Keratinocyte (primary cell): ENCODE data around the gene ATPAF1. TPM values are rescaled to one million over a fixed set of nuclear protein-coding genes. Genes with fewer than 3 reads are reported as not detected.

Source experiments
- DNase-seq: peaks from one replicate; pipeline ENCODE4 v3.0.0-alpha.2; 2011; ENCODE audit warnings: low read depth, missing footprints, low spot score
- FAIRE-seq: peaks from 2 replicates; lab custom pipeline; 2011; peaks lifted over from hg19 to GRCh38; lab: Jason Lieb, UNC
- H2AFZ ChIP-seq: 2 replicates; pipeline ENCODE4 v1.6.0; 2012; ENCODE audit warnings: low read length, control low read depth, inconsistent platforms; ENCODE audit not compliant: control insufficient read depth
- H3K27ac ChIP-seq: 2 replicates; pipeline ENCODE4 v1.5.1; 2011; ENCODE audit warnings: low read length; ENCODE audit not compliant: control insufficient read depth, insufficient read depth
- H3K27me3 ChIP-seq: 3 replicates; pipeline ENCODE4 v1.6.0; 2011; ENCODE audit warnings: low read length; ENCODE audit not compliant: control insufficient read depth, insufficient read depth; ENCODE audit errors: extremely low read depth
- H3K36me3 ChIP-seq, 2 experiments: 2 replicates in 1 of 2; 3 replicates in 1 of 2; pipeline ENCODE4 v1.5.1; 2011; ENCODE audit warnings: low read length in 2 of 2, mild to moderate bottlenecking in 1 of 2; ENCODE audit not compliant: control insufficient read depth in 2 of 2, insufficient read depth in 2 of 2; ENCODE audit errors: extremely low read depth in 1 of 2
- H3K4me1 ChIP-seq: 3 replicates; pipeline ENCODE4 v1.5.1; 2011; ENCODE audit warnings: low read length; ENCODE audit not compliant: control insufficient read depth, insufficient read depth; ENCODE audit errors: extremely low read depth
- H3K4me2 ChIP-seq: 3 replicates; pipeline ENCODE4 v1.6.0; 2011; ENCODE audit warnings: low read depth, low read length; ENCODE audit not compliant: control insufficient read depth, insufficient read depth; ENCODE audit errors: extremely low read depth
- H3K4me3 ChIP-seq, 3 experiments: fragments of 200-600 bp in 1 of 3; sonication (generic) in 1 of 3; 2 replicates in 2 of 3; 3 replicates in 1 of 3; pipeline ENCODE4 v1.5.1; 2011 to 2016; ENCODE audit warnings: low read length in 3 of 3, mild to moderate bottlenecking in 3 of 3, control low read depth in 2 of 3, inconsistent platforms in 1 of 3, low read depth in 1 of 3, mixed read lengths in 1 of 3, mixed run types in 1 of 3, moderate library complexity in 1 of 3; ENCODE audit not compliant: control insufficient read depth in 2 of 3, insufficient read depth in 2 of 3; ENCODE audit errors: extremely low read depth in 1 of 3
- H3K79me2 ChIP-seq: 2 replicates; pipeline ENCODE4 v1.6.0; 2012; ENCODE audit warnings: low read length; ENCODE audit not compliant: control insufficient read depth, insufficient read depth
- H3K9ac ChIP-seq: 3 replicates; pipeline ENCODE4 v1.6.0; 2011; ENCODE audit warnings: low read length; ENCODE audit not compliant: control insufficient read depth, insufficient read depth; ENCODE audit errors: extremely low read depth
- H3K9me1 ChIP-seq: 3 replicates; pipeline ENCODE4 v1.6.0; 2011; ENCODE audit warnings: low read length; ENCODE audit not compliant: control insufficient read depth, insufficient read depth; ENCODE audit errors: extremely low read depth
- H3K9me3 ChIP-seq: 2 replicates; pipeline ENCODE4 v1.5.1; 2012; ENCODE audit warnings: low read depth, low read length; ENCODE audit not compliant: control insufficient read depth
- H4K20me1 ChIP-seq: 3 replicates; pipeline ENCODE4 v1.6.0; 2011; ENCODE audit warnings: low read length; ENCODE audit not compliant: control insufficient read depth, insufficient read depth; ENCODE audit errors: extremely low read depth
- EZH2 ChIP-seq: IDR thresholded peaks from one replicate; pipeline ENCODE4 v1.6.1; 2012; ENCODE audit warnings: inconsistent platforms, mild to moderate bottlenecking, low read length, moderate library complexity
- dilution Hi-C: fragments of 300-500 bp; cut with MboI; formaldehyde crosslinking; loops from one replicate; pipeline ENCODE4 v1.7.0; 2020; ENCODE audit warnings: low sequenced_read_pairs; ENCODE audit not compliant: extremely low pct_ligation_motif_present
- polyA plus RNA-seq, 5 experiments: library from polyadenylated mRNA; depleted of rRNA in 3 of 5; stranded (reverse) in 3 of 5; stranded (forward) in 1 of 5; unstranded in 1 of 5; fragments of >200 nt; gene quantifications; 1 replicate in 1 of 5; 2 replicates in 3 of 5; 3 replicates in 1 of 5; pipeline versions ENCODE4 v1.2.1 to v1.2.3, GENCODE V29; 2011 to 2012; ENCODE audit warnings: missing spikeins in 2 of 5, low read depth in 1 of 5, low replicate concordance in 1 of 5
- TF ChIP-seq, protein P1 (sequence below), 3 experiments: IDR thresholded peaks in 1 of 3; conservative IDR thresholded peaks in 1 of 3; optimal IDR thresholded peaks in 1 of 3; 2 replicates in 2 of 3; 3 replicates in 1 of 3; pipeline versions ENCODE3 to v1.5.1; 2011; ENCODE audit warnings: low read length in 3 of 3, mild to moderate bottlenecking in 3 of 3, moderate library complexity in 2 of 3, control low read depth in 1 of 3, inconsistent platforms in 1 of 3; ENCODE audit not compliant: insufficient read depth in 2 of 3; ENCODE audit errors: extremely low read depth in 1 of 3

Gene ATPAF1
- polyA plus RNA-seq, 1 donor (not counting 4 experiments of a cell fraction or from before 2014, with no cell fraction given) = 55.6 TPM

DNA sequence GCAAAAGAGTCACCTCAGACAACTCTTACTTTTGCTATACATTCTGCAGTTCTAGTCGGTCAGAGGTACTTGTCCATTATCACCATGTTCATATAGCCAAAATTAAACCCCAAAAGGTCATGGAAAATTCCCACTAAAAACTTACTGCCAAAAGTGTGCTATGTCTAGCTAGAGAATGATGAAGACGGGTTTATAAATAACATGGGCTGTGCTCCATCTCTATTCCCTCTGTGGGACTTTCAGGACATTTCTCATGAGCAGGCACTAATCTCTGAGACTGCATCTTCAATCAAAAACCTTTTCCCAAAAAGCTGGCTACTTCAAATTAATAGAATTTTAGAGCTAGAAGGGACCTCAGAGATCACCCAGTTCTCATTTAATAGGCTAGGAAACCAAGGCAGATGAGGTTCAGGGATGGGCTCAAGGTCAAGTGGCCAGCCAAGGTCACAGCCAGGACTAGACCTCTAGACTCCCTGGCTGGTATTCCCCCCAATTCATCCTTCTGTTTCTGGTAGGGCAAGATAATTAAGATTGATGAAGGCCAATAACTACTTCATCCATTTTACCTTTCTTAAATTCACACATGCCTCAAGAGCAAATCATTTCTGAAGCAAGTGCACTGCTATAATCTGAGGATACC is 30.6 kb downstream of the ATPAF1 start:
- Histone ChIP-seq H3K4me3 (no peak overlapping the region), H3K79me2 (no peaks in the 10 kb centered on the region), H3K9me1 (no peaks in the 10 kb centered on the region), H4K20me1 (no peaks in the 10 kb centered on the region), H3K4me2 (no peak overlapping the region), H3K27me3 (no peaks in the 10 kb centered on the region), H3K27ac (no peak overlapping the region), H3K9me3 (no peaks in the 10 kb centered on the region), H2AFZ (no peak overlapping the region), H3K4me1 (peaks cover 9% of the 10 kb centered on the region), H3K36me3 (peaks cover 0 to 14% of the 10 kb centered on the region in 2 experiments), H3K9ac (no peak overlapping the region)
- no peak for TF ChIP-seq EZH2
- TF ChIP-seq, protein P1, sequence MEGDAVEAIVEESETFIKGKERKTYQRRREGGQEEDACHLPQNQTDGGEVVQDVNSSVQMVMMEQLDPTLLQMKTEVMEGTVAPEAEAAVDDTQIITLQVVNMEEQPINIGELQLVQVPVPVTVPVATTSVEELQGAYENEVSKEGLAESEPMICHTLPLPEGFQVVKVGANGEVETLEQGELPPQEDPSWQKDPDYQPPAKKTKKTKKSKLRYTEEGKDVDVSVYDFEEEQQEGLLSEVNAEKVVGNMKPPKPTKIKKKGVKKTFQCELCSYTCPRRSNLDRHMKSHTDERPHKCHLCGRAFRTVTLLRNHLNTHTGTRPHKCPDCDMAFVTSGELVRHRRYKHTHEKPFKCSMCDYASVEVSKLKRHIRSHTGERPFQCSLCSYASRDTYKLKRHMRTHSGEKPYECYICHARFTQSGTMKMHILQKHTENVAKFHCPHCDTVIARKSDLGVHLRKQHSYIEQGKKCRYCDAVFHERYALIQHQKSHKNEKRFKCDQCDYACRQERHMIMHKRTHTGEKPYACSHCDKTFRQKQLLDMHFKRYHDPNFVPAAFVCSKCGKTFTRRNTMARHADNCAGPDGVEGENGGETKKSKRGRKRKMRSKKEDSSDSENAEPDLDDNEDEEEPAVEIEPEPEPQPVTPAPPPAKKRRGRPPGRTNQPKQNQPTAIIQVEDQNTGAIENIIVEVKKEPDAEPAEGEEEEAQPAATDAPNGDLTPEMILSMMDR (optimal IDR thresholded peaks at IDR 0.05 in 1 of 3, IDR thresholded peaks at IDR 0.05 in 1 of 3, conservative IDR thresholded peaks at IDR 0.05 in 1 of 3; ENCODE audit: extremely low read depth in 1 of 3, insufficient read depth in 2 of 3, low read length in 3 of 3) = no peak
- dilution Hi-C loops = no loop called here
- FAIRE-seq = no peak
- no peak for DNase-seq

DNA sequence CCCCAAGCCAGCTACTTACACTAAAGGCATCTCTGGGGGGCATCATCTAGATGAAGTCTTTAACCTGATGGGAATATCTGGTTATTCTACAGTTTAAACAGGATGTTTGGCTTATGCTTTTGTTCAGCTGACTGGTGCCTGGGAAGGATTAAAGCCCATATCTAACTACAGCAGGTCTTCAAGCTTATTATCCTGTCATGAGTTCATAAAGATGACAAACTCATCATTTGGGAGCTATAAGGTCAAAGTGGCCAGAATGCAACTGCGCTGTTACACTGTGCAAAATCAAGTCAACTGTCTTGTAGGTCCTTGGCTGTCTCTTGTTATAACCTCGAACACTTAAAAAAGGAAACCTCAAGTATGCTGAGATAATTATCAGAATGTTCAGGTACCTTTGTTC is 33.0 kb downstream of the ATPAF1 start:
- TF ChIP-seq, protein P1 (optimal IDR thresholded peaks at IDR 0.05 in 1 of 3, IDR thresholded peaks at IDR 0.05 in 1 of 3, conservative IDR thresholded peaks at IDR 0.05 in 1 of 3; ENCODE audit: extremely low read depth in 1 of 3, insufficient read depth in 2 of 3, low read length in 3 of 3) = no peak
- TF ChIP-seq EZH2 = no peak
- peaks cover 9% of the 10 kb centered on the region for H3K4me1 ChIP-seq
- FAIRE-seq (no peak), DNase-seq (no peak)
- no peaks in the 10 kb centered on the region for H3K9me3 ChIP-seq
- H3K79me2 ChIP-seq = no peaks in the 10 kb centered on the region
- no peaks in the 10 kb centered on the region for H4K20me1 ChIP-seq
- H3K4me2 ChIP-seq = no peak overlapping the region
- no peak overlapping the region for H2AFZ ChIP-seq
- peaks cover 0 to 17% of the 10 kb centered on the region in 2 experiments for H3K36me3 ChIP-seq
- no peaks in the 10 kb centered on the region for H3K27me3 ChIP-seq
- dilution Hi-C loops = no loop called here
- no peak overlapping the region for H3K4me3 ChIP-seq
- no peak overlapping the region for H3K9ac ChIP-seq
- no peaks in the 10 kb centered on the region for H3K9me1 ChIP-seq
- no peak overlapping the region for H3K27ac ChIP-seq
